Measurements from ENCODE around the gene MCCD1. TPM values are rescaled to one million over a fixed set of nuclear protein-coding genes. Genes with fewer than 3 reads are reported as not detected.

MCCD1 gene
- total RNA-seq, 4 donors from 2014 or later = not detected

DNA sequence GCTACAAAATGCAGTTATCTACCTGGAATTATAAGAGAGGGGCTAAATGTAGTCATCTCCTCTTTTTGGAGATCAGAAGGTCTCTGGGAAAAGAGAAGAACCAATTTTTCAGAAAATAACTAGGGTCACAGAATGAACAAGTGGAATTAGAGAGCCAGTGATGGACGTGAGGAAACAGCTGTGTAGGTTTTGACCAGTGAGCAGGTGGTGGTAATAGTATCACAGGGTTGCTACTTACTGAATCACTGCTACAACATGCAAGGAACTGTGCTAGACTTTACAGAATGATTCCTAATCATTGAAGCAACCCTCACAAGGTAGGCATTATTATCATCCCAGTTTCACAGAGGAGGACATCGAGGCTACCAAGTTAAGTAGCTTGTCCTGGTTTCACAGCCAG, 15.9 kb downstream of the MCCD1 start:
- TF ChIP-seq, protein P1, sequence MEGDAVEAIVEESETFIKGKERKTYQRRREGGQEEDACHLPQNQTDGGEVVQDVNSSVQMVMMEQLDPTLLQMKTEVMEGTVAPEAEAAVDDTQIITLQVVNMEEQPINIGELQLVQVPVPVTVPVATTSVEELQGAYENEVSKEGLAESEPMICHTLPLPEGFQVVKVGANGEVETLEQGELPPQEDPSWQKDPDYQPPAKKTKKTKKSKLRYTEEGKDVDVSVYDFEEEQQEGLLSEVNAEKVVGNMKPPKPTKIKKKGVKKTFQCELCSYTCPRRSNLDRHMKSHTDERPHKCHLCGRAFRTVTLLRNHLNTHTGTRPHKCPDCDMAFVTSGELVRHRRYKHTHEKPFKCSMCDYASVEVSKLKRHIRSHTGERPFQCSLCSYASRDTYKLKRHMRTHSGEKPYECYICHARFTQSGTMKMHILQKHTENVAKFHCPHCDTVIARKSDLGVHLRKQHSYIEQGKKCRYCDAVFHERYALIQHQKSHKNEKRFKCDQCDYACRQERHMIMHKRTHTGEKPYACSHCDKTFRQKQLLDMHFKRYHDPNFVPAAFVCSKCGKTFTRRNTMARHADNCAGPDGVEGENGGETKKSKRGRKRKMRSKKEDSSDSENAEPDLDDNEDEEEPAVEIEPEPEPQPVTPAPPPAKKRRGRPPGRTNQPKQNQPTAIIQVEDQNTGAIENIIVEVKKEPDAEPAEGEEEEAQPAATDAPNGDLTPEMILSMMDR (IDR thresholded peaks at IDR 0.05; ENCODE audit: low read depth) = no peak

DNA sequence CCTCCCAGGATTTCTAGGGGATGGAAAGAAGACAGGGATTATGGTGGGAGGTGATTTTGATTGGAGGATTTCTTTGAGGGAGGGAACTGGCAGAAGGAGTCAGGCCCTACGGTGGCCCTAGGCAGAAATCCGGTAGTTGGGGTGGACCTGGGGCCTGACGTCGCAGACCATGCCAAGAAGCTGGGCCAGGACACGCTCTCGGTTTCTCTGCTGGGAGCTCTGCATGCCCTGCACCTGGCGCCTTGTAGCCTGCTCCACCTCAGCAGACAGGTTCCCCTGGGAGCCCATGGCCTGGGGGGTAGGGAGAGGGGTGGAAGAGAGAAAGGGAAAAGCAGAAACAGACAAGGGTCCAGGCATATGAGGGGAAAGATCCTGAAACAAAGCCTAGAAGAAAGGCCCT, 16.5 kb downstream of the MCCD1 start:
- TF ChIP-seq, protein P1 (IDR thresholded peaks at IDR 0.05; ENCODE audit: low read depth) = no peak

GRCh38 chr6:31546339-31546957, 17.7 kb downstream of the MCCD1 start, which contains the start of gene ATP6V1G2:
ATP6V1G2 (minus strand) TSS chr6:31546608; CDS start chr6:31546559, 49 bp downstream.
- TF ChIP-seq, protein P1 (IDR thresholded peaks at IDR 0.05; ENCODE audit: low read depth) = no peak

- TF ChIP-seq, protein P1 (IDR thresholded peaks at IDR 0.05; ENCODE audit: low read depth) = no peak
Measured at GRCh38 chr6:31546958-31547726, 18.4 kb downstream of the MCCD1 start, which contains the start of gene NFKBIL1. NFKBIL1 (plus strand) TSS chr6:31547608; CDS start chr6:31547695, 87 bp downstream.

DNA sequence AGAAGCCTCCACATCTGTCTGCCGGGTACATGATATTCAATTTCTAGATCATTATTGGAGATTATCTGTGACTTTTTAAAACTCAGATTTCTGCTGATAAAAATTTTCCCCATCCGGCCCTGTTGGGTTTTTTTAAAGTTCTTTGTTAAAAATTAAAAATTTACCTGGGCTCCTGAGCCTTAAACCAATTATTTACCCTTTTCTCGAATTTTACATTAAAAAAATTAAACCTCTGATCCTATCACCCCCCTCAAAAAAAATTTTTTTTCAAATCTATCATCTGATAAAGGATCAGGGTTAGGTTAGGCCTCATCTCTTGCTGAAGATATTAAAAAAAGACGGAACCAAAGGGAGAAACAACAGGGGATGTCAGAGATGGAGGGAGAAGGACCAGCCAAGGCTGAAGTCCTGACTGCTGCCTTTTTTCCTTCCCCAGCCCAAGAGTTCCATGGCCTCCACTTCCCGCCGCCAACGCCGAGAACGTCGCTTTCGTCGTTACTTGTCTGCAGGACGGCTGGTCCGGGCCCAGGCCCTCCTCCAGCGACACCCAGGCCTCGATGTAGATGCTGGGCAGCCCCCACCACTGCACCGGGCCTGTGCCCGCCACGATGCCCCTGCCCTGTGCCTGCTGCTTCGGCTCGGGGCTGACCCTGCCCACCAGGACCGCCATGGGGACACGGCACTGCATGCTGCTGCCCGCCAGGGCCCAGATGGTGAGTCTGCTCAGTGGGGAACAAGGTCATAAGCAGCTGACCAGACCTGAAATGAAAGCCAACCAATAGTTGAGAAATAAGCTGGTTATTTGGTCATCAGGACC, 19.2 kb downstream of the MCCD1 start:
- TF ChIP-seq, protein P1 (IDR thresholded peaks at IDR 0.05; ENCODE audit: low read depth) = no peak

GRCh38 chr6:31548544-31548873, 19.7 kb downstream of the MCCD1 start:
- TF ChIP-seq, protein P1 (IDR thresholded peaks at IDR 0.05; ENCODE audit: low read depth) = no peak

GRCh38 chr6:31556307-31556706, 27.5 kb downstream of the MCCD1 start:
- TF ChIP-seq, protein P1 (IDR thresholded peaks at IDR 0.05; ENCODE audit: low read depth) = no peak
